KOPT-K1 (cell line): ENCODE measurements around the gene IL20.

Experiments
- H3K27ac ChIP-seq: fragments of 200-600 bp; sonication (generic); 2 replicates; pipeline ENCODE4 v1.5.1; 2016; ENCODE audit warnings: antibody characterized with exemption, mild to moderate bottlenecking, low read depth, low read length; ENCODE audit not compliant: poor library complexity, severe bottlenecking
- H3K36me3 ChIP-seq: fragments of 200-600 bp; sonication (generic); 2 replicates; pipeline ENCODE4 v1.5.1; 2017; ENCODE audit warnings: antibody characterized with exemption, mild to moderate bottlenecking, low read length, moderate library complexity; ENCODE audit not compliant: insufficient read depth
- H3K9me3 ChIP-seq: fragments of 200-600 bp; sonication (generic); 2 replicates; pipeline ENCODE4 v1.5.1; 2017; ENCODE audit warnings: antibody characterized with exemption, low read length, mild to moderate bottlenecking; ENCODE audit not compliant: insufficient read depth, poor library complexity, severe bottlenecking

Gene IL20

GRCh38 chr1:206911064-206911663 is 45.7 kb downstream of the IL20 start:
- Histone ChIP-seq H3K27ac (no peak overlapping the region), H3K9me3 (no peaks in the 10 kb centered on the region), H3K36me3 (no peaks in the 10 kb centered on the region)

DNA sequence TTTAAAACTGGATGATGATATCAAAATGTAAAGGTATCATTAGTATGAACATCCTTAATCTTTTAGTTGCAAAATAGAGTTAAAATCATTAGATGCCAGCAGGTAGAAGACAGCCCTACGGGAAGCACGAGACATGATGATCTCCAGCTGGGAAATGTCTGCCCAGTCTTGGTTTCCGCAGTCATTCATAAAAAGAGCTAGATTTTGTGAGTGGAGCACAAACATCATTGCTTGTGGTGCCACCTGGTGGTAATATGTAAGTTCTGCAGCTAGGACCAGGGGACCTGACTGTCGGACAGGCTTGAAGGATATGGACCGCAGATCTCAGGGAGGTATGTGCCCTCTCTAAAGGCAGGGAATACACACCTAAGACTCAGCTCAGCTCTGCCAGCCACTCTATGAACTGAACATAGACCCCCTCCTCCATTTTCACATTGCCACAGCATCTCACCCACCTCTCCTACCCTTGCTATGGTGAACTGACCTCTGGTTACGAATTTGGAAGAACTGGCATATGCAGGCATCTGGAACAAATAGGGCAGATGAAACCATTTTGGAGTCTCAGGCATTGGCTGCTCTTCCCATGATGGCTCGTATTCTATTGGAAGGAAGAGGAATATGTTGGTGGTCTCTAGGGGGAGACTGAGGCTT is 47.1 kb downstream of the IL20 start:
- H3K9me3 ChIP-seq: no peaks in the 10 kb centered on the region
- no peak overlapping the region for H3K27ac ChIP-seq
- H3K36me3 ChIP-seq: no peaks in the 10 kb centered on the region

- H3K27ac ChIP-seq: no peak overlapping the region
- H3K36me3 ChIP-seq: no peaks in the 10 kb centered on the region
- H3K9me3 ChIP-seq: no peaks in the 10 kb centered on the region
These were observed 48.5 kb downstream of the IL20 start for GRCh38 chr1:206913766-206914537.

- H3K36me3 ChIP-seq: no peaks in the 10 kb centered on the region
- H3K27ac ChIP-seq: no peak overlapping the region
These were observed 49.8 kb downstream of the IL20 start for GRCh38 chr1:206915030-206915735.

DNA sequence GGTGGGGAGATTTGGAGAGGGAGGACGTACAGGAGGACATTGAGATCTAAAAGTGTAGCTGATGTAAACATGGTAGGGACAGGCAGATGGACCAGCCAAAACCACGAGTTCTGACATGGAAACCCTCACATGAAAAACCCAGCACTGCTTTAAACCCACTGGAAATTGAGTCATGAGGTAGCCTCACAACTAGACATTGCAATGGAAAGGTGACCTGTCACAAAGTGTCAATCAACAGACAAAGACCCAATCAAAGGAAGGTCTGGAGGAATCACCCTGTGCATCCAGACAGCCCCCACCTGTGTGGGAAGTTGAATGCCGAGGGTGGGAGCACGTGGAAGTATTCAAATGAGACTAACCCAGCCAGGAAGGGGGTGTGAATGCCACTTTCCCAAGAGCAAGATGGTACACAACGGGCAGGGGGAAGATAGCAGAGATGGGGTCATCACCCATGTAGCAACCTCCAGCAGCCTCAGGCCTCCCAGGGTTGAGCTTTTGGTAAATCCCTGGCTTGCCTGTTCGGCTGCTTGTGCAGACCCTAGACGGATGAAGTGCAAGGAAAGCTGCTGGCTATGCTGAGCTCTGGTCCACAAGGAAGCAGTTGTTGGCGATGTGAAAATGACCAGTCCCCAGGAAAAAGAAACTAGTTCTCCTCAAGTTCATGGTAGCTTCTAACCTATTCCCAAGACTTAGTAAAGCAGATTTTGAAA is 50.7 kb downstream of the IL20 start:
- Histone ChIP-seq H3K36me3 (no peaks in the 10 kb centered on the region), H3K27ac (no peak overlapping the region), H3K9me3 (no peaks in the 10 kb centered on the region)

More at GRCh38 chr1:206915030-206915735, 49.8 kb downstream of the IL20 start:
- no peaks in the 10 kb centered on the region for H3K9me3 ChIP-seq

DNA sequence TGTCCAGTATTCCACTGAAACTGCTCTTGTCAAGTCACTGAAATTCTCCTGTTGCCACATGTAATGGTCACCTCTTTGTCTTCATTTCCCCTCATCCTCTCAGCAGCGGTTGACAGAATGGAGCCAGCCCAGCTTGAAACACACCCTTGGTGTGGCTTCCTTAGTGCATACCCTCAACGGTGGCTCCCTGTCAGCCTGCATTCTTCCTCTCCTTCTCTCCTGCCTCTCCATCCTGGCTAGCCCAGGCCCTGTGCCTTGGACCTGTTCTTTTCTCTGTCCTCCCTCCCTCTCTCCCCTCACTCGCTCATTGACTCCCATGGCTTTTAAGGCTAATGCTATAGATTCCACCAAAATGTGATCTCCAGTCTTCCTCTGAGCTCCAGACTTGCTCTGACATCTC is 52.7 kb downstream of the IL20 start:
- Histone ChIP-seq H3K9me3 (no peaks in the 10 kb centered on the region), H3K36me3 (no peaks in the 10 kb centered on the region), H3K27ac (no peak overlapping the region)
